Non-pigmented ciliary epithelial cell (primary cell): Measurements from ENCODE around the gene NGFR.
"Not testable (repeated sequence)": the region's sequence is repeated elsewhere in the genome, so short reads cannot be mapped to it uniquely, and the experiment has no call there.

Experiments used
- DNase-seq: peaks from one replicate; pipeline ENCODE4 v3.0.0-alpha.2; 2010; ENCODE audit warnings: low read depth

Gene NGFR

GRCh38 chr17:49545806-49546545, 50.9 kb downstream of the NGFR start:
- no peak for DNase-seq

DNA sequence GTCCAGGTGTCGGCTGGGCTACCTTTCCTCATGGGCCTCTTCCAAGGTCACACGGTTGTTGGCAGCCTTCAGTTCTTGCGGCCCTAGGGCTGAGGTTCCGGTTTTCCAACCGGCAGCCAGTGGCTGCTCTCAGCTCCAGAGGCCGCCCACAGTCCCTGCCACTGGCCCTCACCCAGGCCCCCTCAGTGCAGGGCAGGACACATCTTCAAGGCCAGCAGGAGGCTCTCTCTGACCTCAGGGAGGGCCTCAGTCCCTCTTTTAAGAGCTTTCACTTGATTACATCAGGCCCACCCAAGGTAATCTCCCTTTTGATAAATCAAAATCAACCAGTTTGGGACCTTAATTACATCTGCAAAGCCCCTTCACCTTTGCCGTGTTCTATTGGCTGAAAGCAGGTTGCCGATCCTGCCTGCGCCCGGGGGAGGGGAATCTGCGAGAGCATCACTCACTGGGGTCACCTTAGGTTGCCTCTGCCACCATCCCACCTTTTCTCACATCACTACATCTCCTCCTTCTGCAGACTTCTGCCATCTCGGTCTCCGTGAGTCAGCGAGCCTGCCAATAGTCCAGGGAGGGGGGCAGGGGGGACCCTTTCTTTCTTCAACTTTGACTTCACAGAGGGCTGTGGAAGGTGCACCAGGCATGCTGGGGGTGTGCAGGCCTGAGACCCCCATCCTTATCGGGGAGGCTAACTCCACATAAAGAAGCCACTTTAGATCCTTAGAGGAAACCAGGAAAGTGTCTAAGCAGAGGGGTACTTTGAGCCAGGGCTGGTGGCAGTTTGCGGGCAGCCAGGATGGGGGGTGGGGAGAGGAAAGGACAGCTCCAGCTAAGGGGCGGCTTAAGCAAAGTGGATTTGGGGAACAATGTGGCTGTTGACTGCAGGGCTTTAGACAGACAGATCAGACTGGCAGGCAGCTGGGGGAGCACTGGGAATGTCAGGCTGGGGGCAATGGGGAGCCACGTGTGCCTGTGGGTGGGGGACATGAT, 51.7 kb downstream of the NGFR start:
- no peak for DNase-seq

GRCh38 chr17:49547566-49547965, 52.5 kb downstream of the NGFR start:
- DNase-seq, result no peak

DNA sequence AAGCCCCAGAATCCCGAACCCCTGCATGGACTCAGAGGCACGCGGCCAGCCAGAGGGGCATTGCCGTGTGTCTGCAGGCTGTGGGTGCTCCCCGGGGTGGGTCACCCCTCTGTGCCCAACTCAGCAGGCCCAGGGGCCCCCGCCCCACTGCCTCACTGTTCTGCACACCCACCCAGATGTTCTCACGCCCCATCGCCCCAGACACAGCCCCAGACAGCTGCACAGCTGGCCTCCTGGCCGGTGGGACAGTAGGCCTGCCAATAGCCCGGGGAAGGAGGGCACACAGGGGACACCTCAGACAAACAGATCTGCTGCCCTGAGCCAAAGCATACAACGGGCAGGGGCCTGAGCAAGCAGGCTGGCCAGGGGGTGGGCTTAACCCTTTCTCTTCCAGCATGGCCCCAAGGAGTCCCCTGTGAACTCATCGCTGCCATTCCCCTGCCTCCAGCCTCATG, 53.0 kb downstream of the NGFR start:
- no peak for DNase-seq

GRCh38 chr17:49548506-49549310, 53.6 kb downstream of the NGFR start:
- DNase-seq, result no peak

- DNase-seq, result no peak
Measured at GRCh38 chr17:49549311-49549605, 54.2 kb downstream of the NGFR start.

DNA sequence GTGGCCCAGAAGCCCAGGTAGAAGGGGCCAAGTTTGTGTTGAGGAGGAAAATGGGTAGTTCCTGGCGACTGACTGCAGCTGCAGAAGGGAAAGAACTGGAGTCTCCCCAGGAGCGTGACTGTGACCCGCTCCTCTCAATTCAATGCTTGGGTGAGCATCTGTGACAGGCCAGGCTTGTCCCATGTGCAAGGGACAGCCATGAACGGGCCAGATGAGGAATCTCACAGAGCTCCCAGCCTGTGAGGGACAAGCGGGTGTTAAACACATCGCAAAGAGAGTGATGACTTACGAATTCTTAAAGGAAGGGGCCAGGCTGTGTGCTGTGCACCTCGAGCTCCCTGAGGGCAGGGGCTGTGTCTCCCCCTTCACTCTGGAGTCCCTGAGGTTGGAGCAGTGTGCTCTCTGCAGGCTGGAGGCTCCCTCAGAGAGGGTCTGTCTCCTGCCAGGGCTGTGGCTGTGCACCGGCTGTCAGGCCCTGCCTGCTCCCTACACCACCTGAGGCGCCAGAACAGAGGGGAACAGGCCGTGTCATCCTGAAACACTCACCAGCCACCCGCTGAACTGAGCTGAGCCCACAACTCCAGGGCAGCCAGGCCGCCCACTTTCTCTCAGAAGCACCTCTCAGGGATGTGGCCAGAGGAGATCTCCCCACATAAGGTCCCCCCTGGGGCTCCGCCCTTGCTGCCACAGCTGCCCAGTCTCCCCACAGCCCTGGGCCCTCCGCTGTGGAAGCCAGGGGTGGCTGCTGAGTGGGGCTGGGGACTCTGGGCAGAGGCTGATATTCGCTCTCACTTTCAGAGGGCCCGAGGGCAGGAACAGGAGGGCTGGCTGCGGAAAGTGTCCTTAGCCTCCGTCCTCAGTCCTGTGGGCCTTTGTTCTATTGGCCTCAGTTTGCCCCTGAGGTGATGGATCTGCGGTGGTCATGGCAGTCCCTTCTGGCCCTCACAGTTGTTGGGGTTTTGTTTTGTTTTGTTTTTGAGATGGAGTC, 54.9 kb downstream of the NGFR start:
- no peak for DNase-seq

GRCh38 chr17:49550764-49551163, 55.7 kb downstream of the NGFR start:
- DNase-seq, result not testable (repeated sequence)

GRCh38 chr17:49551221-49552069, 56.4 kb downstream of the NGFR start:
- DNase-seq, result no peak

- no peak for DNase-seq
Measured at GRCh38 chr17:49552070-49552751, 57.1 kb downstream of the NGFR start.

GRCh38 chr17:49553676-49554335, 58.7 kb downstream of the NGFR start:
- no peak for DNase-seq

DNA sequence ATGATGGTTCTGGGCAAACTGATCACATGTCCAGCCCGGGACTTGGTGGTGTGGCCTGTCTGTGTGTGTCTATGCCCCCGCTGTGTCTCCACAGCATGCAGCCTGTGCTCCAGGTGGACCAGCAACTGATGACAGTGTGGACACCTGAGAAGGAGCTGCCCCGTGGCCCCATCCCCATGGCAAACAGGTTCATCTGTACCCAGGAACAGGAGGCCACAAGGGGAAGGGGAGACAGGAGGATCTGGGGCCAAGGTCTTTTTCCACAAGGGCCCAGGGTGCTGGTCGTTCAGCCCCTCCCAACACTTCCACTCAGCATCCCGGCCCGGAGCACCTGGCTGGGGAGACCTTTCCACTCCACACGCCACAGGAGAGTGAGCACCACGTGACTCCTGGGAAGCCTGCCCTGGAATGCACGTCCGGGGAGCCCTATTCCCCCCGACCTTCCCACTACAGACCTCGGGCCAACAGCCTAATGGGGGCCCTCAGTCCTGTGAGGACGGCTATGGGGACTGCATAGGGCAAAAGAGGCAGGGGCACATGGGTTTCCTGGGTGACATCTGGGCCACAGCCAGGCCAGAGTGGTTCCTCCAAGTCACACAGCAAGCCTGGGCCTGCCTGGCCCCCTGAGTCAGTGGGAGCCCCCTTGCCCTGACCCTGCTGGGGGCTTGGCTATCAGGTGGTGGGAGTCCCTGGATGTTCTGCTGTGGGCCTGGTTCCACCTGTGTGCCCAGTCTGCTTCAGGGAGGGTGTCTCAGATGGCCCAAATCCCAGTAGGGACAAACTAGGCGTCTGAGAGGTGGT, 59.8 kb downstream of the NGFR start:
- DNase-seq, result no peak

- DNase-seq, result no peak
Measured at GRCh38 chr17:49555495-49556222, 60.6 kb downstream of the NGFR start.

- no peak for DNase-seq
Measured at GRCh38 chr17:49556223-49556943, 61.3 kb downstream of the NGFR start.

DNA sequence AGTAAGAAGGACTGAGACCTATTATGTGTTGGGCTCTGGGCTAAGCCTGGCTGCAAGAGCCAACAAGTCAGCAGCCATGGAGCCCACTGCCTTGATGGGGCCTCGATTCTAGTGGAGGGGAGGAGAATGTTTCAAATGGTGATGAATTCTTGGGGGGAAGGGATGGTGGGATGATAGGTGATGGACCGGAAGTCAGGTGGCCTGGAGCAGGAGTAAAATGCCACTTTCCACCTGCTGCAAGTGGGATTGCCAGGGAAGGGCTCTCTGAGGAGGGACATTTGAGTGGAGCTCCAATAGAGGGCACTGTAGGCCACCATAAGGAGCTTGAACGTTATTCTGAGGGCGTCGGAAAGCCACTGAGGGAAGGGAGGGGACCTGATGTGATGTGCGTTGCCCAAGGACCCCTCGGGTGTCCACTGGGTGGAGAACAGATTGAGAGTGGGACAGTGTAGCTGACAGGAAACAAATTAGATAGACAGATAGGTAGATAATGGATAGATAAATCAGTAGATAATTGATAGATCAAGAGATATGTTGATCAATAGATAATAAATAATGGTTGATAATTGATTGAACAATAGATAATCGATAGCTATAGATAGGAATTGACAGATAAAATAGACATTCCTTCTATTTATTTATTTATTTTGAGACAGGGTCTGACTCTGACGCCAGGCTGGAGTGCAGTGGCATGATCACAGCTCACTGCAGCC, 62.4 kb downstream of the NGFR start:
- DNase-seq, result no peak
